GM19025 (cell line): Measurements from ENCODE around the gene CIBAR2.
A peak's percentile ranks its signal among the peaks of the same experiment; 100 is the strongest.
"Not testable (repeated sequence)": the region's sequence is repeated elsewhere in the genome, so short reads cannot be mapped to it uniquely, and the experiment has no call there.

Source experiments
- ATAC-seq: cut with Tn5 transposase; IDR thresholded peaks from one replicate; pipeline ENCODE4 v1.9.1; 2021; ENCODE audit warnings: mild to moderate bottlenecking, low read depth, moderate library complexity; ENCODE audit not compliant: unreplicated experiment

Gene CIBAR2

DNA sequence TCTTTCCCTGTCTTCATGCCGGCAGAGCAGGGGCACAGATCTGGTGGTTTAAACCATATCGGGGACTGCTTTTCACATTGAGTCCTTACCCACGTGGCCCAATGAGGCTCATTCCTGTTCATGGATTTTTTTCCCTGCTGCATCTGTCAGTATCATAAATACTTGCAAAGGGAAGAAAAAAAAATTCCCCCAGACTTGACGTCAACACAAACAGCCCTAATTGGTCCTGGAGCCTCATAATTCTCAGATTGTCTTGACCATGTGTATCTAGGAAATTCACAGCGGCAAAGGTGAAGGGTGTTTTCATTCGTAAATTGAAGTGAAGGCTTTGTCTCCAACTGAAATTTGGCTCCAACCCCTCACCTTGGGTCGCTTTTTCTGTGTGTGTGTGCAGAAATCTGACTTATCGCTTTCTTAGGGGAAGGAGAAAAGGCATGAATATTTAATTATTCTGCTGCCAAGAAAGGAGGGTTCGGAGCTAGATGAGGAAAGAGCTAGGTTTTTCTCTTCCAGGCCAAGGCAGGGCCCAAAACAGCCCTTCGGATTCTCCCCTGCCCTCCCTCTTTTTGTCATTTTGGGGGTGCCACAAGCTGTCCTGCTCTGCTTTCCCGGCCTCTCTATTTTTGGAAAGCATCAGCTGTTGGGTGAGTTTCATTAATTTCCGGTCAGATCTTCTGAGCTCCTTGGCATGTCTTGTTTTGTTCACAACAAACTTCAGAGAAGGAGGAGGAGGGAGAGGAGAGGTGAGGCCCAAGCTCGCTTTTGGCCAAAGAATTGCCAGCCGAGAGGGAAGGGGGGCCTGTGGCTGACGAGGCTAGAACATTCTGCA, 17.8 kb upstream of the CIBAR2 start:
- no peak for ATAC-seq

DNA sequence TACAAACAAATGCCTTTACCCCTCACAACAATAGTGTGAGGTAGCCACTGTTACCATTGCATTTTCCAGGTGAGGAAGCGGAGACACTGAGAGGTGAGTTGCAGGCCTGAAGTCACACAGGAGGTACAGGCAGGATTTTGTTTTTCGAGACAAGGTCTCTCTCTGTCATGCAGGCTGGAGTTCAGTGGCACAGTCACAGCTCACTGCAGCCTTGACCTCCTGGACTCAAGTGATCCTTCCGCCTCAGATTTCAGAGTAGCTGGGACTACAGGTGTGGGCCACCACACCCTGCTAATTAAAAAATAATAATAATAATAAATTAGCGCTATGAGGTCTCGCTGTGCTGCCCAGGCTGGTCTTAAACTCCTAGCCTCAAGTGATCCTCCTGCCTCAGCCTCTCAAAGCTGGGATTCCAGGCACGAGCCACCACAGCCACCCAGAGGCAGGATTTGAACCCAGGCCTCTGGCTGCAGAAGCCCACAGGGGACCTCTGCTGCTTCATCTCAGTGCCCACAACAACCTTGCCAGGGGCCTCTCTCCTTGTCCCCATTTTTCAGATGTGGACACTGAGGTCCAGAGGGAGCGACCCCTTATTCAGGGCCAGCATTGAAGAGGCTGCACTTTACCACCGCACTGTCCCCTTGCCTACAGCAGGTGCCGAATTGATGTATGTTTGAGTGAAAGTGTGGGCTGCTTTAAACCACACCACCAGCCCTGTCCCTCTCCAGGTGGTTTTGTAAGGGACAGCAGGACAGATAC, 16.0 kb upstream of the CIBAR2 start:
- ATAC-seq, result no peak

DNA sequence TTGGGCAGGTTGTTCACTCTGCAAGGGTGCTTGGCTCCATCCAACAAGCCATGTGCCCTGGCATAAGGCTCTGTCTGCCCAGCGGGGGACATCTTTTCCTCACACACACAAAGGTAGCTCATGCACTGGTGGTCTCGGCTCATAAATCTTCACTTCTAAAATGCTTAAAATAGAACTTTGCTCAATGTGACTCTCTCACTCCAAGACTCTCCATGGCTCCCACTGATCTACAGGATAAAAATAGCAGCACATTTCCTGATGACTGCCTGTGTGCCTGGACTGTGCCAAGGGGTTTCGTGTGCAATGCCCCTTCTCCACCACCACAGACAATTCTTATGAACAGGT, 15.1 kb upstream of the CIBAR2 start:
- ATAC-seq, result no peak

DNA sequence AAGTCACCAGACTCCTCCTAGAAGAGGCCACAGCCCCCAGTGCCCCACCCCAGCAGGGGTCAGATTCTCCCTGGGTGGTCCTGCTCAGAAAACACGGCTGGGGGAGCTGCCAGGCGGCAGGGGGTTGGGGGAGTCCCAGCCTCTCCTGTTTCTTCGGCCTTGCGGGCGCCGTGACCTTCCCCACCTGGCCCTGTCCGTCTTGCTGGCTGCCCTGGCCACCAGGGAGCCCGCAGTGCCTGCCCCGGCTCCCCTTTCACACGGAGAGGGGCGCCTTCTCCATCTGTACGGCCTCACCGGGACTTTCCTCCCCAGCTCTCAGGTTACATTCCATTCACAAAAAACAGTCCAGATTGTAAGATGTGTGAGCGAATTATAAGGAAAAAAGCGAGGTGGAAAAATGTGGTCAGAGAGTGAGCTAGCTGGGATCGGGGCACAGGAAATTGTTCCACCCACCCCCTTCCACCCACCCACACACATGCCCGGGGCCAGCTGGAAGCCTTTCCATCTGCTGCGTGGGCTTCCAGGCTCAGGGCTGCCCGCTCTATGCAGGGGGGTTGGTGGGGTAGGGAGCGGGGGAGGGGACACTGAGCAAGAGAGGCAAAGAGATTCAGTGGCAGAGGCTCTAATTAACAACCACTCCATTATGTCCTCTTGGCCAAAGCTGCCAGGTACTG, 14.6 kb upstream of the CIBAR2 start:
- ATAC-seq, result no peak

DNA sequence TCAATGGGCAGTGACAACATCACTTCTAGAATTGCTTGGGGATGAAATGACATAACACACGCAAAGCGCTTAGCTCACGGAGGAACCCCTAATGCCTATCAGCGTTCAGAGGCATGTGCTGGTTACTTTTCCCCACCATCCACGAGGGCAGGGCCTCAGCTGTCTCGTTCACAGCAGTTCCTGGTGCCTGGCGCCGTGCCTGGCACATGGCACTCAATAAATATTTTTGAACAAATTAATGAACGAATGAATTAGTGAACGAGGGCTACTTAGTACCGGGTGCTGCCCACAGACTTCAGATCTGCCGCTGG, 14.1 kb upstream of the CIBAR2 start:
- ATAC-seq, result no peak

DNA sequence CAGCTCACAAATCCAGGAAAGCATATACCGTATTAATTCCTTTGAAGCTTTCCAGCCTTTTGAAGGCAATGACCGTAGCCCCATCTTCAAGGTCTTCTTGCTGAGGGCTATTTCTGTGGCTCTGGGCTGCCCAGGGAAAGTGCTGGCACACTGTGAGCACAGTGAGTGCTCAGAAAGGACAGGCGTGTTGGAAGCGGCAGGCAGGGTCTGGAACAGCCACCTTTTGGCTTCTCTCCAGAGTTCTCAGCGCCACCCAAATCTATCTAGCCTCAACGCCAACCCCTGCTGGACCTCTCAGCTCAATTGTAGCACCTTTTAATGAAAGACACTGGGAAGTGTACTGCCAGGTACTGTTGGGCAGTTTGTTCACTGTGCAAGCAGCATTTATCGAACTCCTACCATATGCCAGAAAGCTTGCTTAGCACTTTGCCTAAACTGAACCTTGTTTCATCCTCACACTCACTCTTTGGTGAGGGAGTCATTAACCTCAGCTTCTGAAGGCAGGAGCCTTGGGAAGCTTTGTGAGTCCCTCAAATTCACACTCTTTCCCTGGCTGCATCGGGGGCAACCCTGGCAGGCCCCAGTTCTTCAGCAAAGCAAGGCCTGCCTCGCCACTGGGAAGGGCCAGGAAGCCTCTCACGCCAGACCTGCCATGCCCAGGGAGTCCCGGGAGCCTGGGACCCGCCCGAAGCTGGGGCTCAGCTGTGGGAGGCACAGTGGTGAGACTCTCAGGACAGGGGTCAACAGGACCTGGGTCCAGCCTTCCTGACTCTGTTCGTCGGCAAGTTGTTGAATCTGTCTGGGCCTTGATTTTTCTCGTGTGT, 13.5 kb upstream of the CIBAR2 start:
- no peak for ATAC-seq

DNA sequence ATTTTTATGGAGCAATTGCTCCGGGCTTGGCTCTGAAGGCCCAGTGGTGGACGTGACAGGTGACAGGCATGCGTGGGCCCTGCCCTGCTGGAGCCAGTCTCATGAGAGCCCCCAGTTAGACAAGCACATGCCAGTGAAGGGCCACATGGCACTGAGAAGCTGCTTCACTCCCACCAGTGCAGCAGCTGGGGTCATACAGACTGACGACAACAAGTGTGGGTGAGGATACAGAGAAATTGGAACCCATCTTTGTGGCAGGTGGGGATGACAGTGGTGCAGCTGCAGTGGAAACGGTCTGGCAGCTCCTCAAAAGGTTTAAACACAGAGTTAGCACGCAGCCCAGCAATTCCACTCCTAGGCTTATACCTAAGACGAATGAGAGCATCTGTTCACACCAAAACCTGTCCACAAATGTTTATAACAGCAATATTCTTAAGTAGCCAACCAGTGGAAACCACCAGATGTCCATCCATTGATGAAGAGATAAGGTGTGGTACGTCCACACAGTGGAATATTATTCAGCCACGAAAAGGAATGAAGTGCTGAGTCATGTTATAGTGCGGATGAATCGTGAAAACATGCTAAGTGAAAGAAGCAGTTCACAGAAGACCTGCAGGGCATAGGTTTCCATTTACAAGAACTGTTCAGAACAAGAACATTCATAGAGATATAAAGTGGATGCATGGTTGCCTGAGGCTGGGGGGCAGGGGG, 12.5 kb upstream of the CIBAR2 start:
- ATAC-seq, result no peak

DNA sequence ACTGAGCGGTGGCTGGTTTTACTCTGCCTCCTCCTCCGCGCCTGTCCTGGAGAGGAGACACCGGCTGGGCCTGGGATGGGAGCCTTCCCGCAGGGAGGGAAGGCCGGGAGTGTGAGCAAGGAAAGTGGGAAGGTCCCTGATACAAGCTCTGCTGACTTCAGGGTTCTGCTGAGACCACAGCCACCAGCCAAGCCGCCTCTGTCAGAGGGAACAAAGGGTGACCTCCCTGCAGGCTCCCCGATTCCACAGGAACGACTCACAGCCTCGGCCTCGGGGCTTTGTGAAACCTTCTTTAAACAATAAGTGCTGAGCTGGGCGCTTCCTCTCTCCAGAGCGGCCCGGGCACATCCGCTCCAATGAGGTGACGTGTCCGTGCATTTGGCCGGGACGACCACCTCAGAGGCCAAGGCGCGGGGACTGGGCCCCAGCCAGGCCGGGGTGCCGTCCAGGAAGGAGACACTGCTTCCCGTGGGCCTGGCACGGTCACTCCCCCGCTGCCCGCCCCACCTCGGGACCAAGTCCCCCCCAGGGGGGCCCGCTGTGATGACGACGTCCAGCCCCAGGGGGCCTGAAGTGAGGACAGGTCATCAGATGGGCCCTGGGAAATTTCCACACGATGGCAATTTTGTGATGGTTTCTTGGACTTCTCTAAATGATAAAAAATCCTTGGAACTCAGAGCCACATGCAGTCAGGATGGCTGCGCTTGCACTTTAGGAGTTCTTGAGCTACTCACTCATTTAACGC, 11.8 kb upstream of the CIBAR2 start:
- no peak for ATAC-seq

DNA sequence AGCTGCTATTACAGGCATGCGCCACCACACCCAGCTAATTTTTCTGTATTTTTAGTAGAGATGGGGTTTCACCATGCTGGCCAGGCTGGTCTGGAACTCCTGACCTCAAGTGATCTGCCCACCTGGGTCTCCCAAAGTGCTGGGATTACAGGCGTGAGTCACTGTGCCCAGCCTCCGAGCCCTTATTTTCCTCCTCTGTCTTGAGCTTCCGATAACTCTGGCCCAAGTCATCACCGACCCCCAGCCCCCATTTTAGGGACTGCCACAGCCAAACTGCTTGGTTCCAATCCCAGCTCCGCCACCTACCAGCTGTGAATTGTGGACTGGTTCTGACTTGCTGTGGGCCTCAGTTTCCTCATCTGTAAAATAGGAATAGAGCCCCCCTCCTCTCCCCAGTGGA, 11.2 kb upstream of the CIBAR2 start:
- not testable (repeated sequence) for ATAC-seq

DNA sequence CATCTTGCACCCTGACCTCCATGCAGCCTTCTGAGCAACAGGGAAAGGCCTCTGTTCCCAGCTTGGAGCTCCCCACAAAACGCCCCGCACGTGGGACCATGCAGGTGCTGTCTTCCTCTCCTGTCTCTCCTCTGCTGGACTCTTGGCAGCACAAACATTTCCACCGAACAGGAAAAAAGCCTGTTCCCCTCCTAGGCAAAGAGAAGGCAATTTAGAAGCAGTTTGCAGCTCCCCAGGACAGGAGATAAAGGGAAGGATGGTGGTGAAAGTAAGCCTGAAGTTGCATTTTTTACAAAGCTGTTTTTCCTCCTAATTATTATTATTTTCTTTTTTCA, 7.7 kb upstream of the CIBAR2 start:
- no peak for ATAC-seq

DNA sequence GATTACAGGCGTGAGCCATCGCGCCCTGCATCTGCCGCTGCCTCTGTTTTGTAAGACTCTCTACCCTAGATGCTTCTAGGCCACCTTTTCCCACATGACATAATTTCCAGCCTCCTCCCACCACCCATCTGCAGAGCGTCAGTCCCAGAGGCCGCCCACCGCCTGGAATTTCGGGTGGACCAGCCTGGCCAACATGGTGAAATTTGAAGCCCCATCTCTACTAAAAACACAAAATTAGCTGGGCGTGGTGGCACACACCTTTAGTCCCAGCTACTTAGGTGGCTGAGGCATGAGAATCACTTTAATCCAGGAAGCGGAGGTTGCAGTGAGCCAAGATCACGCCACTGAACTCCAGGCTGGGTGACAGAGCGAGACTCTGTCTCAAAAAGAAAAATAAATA, 5.1 kb upstream of the CIBAR2 start:
- no peak for ATAC-seq

DNA sequence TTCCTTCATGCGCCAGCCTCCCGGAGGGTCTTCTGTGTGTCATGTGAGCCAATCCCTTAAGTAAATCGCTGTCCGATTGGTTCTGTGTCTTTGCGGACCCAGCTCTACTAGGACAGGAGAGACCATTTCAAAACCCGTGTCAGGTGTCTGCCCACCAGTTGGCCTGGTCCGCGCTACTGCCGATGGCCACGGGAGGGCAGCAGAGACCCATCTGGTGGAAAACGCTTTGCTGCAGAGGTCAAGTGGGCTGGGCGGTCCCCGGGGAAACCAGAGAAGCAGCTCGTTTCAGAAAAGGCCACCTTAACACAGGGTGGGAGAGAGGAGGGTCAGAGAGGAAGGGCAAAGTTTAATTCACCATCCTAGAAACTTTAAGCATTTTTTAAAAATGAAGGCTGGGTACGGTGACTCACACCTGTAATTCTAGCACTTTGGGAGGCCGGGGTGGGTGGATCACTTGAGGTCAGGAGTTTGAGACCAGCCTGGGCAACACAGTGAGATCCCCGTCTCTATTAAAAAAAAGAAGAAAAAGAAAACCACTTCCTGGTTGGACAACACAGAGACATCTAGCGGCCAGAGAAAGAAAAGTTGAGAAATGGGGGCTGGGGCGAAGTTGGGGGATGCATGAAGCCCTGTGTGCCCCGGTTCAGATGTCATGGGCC, 2.8 kb upstream of the CIBAR2 start:
- ATAC-seq, result peak; percentile 61

DNA sequence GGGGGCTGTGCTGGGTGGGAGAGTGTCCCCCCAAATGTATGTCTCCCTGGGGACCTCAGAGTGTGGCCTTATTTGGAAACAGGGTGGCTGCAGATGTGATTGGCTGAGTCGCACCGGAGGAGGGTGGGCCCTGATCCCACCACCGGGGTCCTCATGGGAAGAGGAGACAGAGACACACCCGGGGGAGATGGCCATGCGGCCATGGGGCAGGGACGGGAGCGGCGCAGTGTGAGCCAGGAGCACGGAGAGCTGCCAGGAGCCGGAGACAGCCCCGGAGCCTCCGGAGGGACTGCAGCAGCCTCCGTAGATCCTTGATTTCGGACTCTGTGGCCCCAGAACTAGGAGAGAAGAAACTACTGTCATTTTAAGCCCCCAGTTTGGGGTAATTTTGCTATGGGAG, 1.6 kb upstream of the CIBAR2 start:
- ATAC-seq, result no peak

DNA sequence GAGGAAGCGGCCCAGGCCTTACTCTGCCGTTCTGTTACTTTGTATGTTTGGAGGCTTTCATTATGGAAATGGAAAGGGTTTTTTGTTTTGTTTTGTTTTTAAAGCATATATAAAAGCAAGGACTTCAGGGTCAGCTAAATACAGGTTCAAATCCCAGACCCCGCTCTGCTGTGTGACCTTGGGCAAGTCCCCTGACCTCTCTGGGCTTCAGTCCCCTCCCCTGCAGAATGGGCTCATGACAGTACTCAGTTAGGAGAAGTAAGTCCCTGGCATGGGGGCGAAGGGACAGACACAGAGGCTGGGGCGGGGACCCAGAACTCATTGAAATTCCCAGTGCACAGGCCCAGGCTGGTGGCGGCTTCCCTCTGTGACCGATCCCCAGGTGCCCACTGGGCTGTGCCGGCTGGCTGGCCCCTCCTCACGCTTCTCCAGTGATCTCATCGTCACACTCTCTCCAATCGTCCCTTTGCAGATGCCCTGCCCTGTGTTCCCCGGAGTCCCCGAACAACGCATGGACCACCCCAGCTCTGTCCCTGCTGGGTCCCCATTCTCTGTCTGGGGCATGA, 979 bp upstream of the CIBAR2 start:
- ATAC-seq, result no peak

DNA sequence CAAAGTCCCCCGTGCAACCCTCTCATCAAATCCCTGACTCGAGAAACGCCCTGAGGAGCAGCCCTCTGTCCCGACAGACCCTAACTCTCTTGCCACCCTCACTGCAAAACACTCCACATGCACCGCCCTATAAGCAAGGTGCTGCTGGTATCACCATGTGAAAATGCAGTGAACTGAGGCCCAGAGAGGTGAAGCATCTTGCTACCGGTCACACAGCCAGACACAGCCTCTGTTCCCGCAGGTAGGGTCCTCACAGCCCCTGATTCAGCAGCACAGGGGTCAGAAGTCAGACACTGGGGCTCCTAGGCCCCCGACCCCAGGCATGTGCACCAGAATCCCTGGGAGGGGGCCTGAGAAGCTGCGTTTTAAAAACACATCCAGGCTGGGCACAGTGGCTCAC, 1.1 kb downstream of the CIBAR2 start:
- ATAC-seq, result no peak

DNA sequence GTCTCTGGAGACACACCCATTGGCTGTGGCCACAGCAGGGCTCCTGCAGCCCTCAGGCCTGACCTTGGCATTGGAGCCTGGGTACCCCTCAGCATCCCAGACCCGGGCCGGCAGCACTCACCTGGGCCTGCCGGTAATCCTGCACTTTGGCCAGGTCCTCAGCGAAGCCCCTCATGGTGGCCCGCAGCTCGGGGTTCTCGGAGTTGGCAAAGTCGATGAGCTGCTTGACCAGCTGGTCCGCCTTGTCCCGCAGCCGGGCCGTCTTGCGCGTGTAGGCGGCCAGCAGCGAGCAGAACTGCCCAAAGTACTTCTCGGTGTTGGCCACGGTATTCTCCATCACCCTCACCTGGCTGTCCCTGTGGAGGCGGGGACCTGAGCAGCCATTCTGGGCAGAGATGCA, 2.2 kb downstream of the CIBAR2 start:
- ATAC-seq, result no peak

DNA sequence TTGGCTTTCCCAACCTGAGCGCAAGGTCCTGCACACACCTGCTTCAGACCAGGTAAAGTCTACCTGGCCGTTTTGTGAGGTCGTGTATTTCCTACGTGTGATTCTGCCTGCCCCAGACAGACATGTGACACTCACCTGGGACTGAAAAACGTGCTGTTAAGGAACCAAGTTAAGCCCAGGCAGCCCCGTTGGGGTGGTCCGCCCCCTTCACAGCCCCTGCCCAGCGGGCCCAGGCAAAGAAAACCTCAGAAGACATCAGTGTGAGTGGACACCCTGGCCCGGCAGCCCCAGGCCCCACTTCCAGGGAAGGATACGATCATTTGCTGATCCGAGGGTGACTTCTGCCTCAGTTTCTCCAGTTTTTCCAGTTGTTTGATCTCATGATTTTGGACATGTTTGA, 4.7 kb downstream of the CIBAR2 start:
- ATAC-seq, result no peak

DNA sequence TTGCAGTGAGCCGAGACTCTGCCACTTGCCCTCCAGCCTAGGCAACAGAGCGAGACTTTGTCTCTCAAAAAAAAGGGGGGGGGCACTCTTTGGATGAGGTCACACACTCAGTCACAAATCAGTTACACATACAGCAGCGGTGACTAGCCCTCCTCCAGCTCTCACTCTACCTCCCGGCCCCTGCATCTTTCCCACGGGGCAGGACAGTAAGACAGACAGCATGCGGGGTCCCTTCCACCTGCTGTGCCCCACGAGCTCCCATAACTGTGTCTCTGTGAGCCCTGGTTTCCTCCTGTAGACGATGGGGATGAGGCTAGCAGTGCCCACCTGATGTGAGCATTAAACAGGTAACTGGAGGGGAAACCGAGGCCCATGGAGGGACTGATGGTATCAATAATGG, 5.2 kb downstream of the CIBAR2 start:
- ATAC-seq, result no peak

DNA sequence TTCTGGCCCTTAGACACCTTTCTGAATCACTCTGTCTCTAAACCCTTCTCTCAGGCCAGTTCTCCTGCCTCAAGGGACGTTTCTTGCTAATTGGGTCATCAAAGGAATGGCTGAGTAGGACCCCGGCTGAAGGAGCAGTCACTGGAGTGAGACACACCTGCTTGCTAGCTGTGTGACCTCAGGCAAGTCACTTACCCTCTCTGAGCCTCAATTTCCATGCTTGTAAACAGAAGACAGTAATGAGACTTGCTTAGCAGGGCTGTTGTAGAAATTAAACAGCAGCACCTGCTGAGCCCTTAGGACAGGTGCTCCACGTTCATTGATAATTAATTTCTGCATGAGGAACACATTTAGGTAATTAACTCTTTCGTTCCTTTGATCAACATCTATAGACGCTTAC, 6.8 kb downstream of the CIBAR2 start:
- ATAC-seq, result no peak
